ENCODE data around the gene TBL3. TPM values are rescaled to one million over a fixed set of nuclear protein-coding genes. Genes with fewer than 3 reads are reported as not detected.
A peak's percentile ranks its signal among the peaks of the same experiment; 100 is the strongest.
"Not testable (repeated sequence)": the region's sequence is repeated elsewhere in the genome, so short reads cannot be mapped to it uniquely, and the experiment has no call there.

The TBL3 gene
- total RNA-seq, 4 donors from 2014 or later: 49.2 to 73.5 (median 57.2) TPM

GRCh38 chr16:1950047-1950446 lies 21.8 kb upstream of the TBL3 start:
- no peak overlapping the region for H3K27ac ChIP-seq
- 26% methylated on average over 6 of the region's 7 CpGs for WGBS

GRCh38 chr16:1950559-1950958 lies 21.3 kb upstream of the TBL3 start:
- WGBS: 66% methylated on average over 7 of the region's 19 CpGs
- Histone ChIP-seq H3K4me3 (no peak overlapping the region), H3K27ac (no peak overlapping the region), H3K27me3 (no peaks in the 10 kb centered on the region), H3K9me3 (no peaks in the 10 kb centered on the region), H3K36me3 (no peaks in the 10 kb centered on the region), H3K4me1 (peaks cover 11% of the 10 kb centered on the region)
- no peak for TF ChIP-seq POLR2A (IDR thresholded peaks at IDR 0.05)
- TF ChIP-seq EP300 (IDR thresholded peaks at IDR 0.05): no peak
- no peak for TF ChIP-seq POLR2AphosphoS5 (IDR thresholded peaks at IDR 0.05)
- TF ChIP-seq, protein P1, sequence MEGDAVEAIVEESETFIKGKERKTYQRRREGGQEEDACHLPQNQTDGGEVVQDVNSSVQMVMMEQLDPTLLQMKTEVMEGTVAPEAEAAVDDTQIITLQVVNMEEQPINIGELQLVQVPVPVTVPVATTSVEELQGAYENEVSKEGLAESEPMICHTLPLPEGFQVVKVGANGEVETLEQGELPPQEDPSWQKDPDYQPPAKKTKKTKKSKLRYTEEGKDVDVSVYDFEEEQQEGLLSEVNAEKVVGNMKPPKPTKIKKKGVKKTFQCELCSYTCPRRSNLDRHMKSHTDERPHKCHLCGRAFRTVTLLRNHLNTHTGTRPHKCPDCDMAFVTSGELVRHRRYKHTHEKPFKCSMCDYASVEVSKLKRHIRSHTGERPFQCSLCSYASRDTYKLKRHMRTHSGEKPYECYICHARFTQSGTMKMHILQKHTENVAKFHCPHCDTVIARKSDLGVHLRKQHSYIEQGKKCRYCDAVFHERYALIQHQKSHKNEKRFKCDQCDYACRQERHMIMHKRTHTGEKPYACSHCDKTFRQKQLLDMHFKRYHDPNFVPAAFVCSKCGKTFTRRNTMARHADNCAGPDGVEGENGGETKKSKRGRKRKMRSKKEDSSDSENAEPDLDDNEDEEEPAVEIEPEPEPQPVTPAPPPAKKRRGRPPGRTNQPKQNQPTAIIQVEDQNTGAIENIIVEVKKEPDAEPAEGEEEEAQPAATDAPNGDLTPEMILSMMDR (IDR thresholded peaks at IDR 0.05): no peak
- DNase-seq (ENCODE audit: low spot score in 2 of 2): no peak

More at GRCh38 chr16:1950047-1950446, 21.8 kb upstream of the TBL3 start:
- Histone ChIP-seq H3K27me3 (no peaks in the 10 kb centered on the region), H3K9me3 (no peaks in the 10 kb centered on the region), H3K4me1 (peaks cover 11% of the 10 kb centered on the region), H3K36me3 (no peaks in the 10 kb centered on the region), H3K4me3 (no peak overlapping the region)
- DNase-seq (ENCODE audit: low spot score in 2 of 2): no peak
- TF ChIP-seq POLR2AphosphoS5 (IDR thresholded peaks at IDR 0.05) (no peak), POLR2A (IDR thresholded peaks at IDR 0.05) (no peak), EP300 (IDR thresholded peaks at IDR 0.05) (no peak)
- TF ChIP-seq, protein P1 (IDR thresholded peaks at IDR 0.05): no peak

- no peaks in the 10 kb centered on the region for H3K27me3 ChIP-seq
- peaks cover 12% of the 10 kb centered on the region for H3K4me1 ChIP-seq
- no peaks in the 10 kb centered on the region for H3K36me3 ChIP-seq
- no peak overlapping the region for H3K4me3 ChIP-seq
- TF ChIP-seq, protein P1 (IDR thresholded peaks at IDR 0.05): no peak
- no peak for TF ChIP-seq POLR2A (IDR thresholded peaks at IDR 0.05)
- TF ChIP-seq EP300 (IDR thresholded peaks at IDR 0.05): no peak
- TF ChIP-seq POLR2AphosphoS5 (IDR thresholded peaks at IDR 0.05): no peak
- WGBS: 95% methylated on average over 22 of the region's 22 CpGs
- no peak overlapping the region for H3K27ac ChIP-seq
- no peaks in the 10 kb centered on the region for H3K9me3 ChIP-seq
- DNase-seq (ENCODE audit: low spot score in 2 of 2): peak in 1 of 2 donors; percentile 64
These were observed 18.1 kb upstream of the TBL3 start for GRCh38 chr16:1953734-1954133.

- 87% methylated on average over 15 of the region's 22 CpGs for WGBS
- not testable (repeated sequence) for H3K27me3 ChIP-seq; H3K27ac ChIP-seq; H3K9me3 ChIP-seq; H3K4me3 ChIP-seq; DNase-seq (ENCODE audit: low spot score in 2 of 2)
- Histone ChIP-seq H3K4me1 (peaks cover 28% of the 10 kb centered on the region), H3K36me3 (peaks cover 15% of the 10 kb centered on the region)
These were observed 14.3 kb upstream of the TBL3 start for GRCh38 chr16:1957434-1958142.

GRCh38 chr16:1958143-1958491 lies 13.7 kb upstream of the TBL3 start:
- no CpG with 5 or more reads among the region's 30 CpGs for WGBS
- not testable (repeated sequence) for H3K27me3 ChIP-seq, H3K9me3 ChIP-seq, H3K4me3 ChIP-seq, H3K27ac ChIP-seq
- Histone ChIP-seq H3K36me3 (peaks cover 20% of the 10 kb centered on the region), H3K4me1 (peaks cover 33% of the 10 kb centered on the region)
- peak in 1 of 2 donors; percentile 68 for DNase-seq (ENCODE audit: low spot score in 2 of 2)

GRCh38 chr16:1958715-1959268 lies 13.1 kb upstream of the TBL3 start:
- WGBS: 20% methylated on average over 12 of the region's 14 CpGs
- Histone ChIP-seq H3K27me3 (no peaks in the 10 kb centered on the region), H3K9me3 (no peaks in the 10 kb centered on the region), H3K36me3 (peaks cover 23% of the 10 kb centered on the region), H3K27ac (no peak overlapping the region), H3K4me1 (peaks cover 37% of the 10 kb centered on the region), H3K4me3 (peak overlapping the region; percentile 70)
- TF ChIP-seq EP300 (IDR thresholded peaks at IDR 0.05) (no peak), POLR2A (IDR thresholded peaks at IDR 0.05) (no peak), POLR2AphosphoS5 (IDR thresholded peaks at IDR 0.05) (no peak)
- TF ChIP-seq, protein P1 (IDR thresholded peaks at IDR 0.05): no peak
- peak in 1 of 2 donors; percentile 74 for DNase-seq (ENCODE audit: low spot score in 2 of 2)

Measured in suprapubic skin (tissue), 4 donors.